ENCODE measurements around the gene POR.

POR gene

DNA sequence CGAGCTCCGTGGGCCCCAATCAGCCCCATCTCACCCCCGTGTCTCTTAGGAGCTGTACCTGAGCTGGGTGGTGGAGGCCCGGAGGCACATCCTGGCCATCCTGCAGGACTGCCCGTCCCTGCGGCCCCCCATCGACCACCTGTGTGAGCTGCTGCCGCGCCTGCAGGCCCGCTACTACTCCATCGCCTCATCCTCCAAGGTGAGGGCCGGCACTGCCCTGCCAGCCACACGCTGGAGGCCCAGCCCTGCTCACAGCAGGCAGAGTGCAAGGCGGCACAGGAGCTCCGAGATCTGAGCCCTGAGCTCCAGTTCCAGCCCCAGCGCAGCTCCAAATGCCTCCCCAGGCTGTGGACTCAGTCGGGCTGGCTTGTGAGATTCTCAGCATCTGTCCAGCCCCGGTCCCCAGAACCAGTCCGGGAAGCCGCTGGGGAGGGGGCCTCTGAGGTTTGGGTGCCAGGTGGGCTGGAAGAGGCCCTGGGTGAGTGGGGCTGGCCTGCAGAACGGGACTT is 70.1 kb downstream of the POR start:
- no peak overlapping the region for H3K4me3 ChIP-seq
- H3K27ac ChIP-seq: no peak overlapping the region

DNA sequence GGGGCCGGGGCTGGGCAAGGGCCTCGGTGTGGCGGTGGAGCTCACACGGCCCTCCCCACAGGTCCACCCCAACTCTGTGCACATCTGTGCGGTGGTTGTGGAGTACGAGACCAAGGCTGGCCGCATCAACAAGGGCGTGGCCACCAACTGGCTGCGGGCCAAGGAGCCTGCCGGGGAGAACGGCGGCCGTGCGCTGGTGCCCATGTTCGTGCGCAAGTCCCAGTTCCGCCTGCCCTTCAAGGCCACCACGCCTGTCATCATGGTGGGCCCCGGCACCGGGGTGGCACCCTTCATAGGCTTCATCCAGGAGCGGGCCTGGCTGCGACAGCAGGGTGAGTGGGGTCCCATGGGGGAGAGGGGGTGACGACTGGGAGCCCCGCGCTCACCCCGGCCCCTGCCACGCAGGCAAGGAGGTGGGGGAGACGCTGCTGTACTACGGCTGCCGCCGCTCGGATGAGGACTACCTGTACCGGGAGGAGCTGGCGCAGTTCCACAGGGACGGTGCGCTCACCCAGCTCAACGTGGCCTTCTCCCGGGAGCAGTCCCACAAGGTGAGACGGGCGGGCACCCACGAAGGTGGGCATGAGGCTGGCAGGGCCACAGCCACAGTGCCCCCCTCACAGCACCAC is 70.7 kb downstream of the POR start:
- Histone ChIP-seq H3K27ac (no peak overlapping the region), H3K4me3 (no peak overlapping the region)

- Histone ChIP-seq H3K4me3 (no peak overlapping the region), H3K27ac (no peak overlapping the region)
Observed at GRCh38 chr7:75986147-75986781, 71.3 kb downstream of the POR start.

DNA sequence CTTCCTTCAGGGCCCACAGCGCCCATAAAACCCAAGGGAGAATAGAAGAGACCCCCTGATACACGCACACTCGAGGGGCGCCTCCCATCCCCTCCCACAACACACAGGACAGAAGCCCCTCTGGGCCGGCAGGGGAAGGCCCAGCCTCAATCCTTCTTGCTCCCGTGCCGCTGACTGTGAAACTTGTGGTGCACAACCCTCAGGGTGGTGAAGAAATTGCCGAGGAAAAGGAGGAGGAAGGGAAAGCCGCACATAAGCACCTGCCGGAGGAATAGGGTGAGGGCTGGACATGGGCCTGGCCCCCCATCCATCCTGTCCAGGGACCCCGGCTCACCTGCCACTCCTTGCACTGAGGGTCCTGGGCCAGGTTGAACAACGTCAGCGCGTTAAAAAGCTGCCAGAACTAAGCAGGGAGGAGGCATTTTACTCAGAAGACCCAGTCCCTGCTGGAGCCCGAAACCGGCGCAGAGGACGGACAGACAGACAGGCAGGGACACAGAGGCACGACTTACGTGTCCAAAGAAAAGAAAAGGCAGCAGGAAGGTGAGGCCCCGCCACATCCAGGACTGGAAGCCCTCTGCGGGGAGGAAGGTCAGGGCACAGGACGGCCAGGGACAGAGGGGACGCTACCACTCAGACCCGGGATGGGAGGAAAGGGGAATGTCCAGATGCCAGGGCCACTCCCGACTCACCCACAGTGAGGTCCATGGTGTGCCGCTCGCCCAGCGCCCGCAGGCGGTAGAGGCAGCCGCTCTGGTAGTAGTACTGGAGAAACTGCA is 72.3 kb downstream of the POR start:
- Histone ChIP-seq H3K27ac (no peak overlapping the region), H3K4me3 (no peak overlapping the region)

DNA sequence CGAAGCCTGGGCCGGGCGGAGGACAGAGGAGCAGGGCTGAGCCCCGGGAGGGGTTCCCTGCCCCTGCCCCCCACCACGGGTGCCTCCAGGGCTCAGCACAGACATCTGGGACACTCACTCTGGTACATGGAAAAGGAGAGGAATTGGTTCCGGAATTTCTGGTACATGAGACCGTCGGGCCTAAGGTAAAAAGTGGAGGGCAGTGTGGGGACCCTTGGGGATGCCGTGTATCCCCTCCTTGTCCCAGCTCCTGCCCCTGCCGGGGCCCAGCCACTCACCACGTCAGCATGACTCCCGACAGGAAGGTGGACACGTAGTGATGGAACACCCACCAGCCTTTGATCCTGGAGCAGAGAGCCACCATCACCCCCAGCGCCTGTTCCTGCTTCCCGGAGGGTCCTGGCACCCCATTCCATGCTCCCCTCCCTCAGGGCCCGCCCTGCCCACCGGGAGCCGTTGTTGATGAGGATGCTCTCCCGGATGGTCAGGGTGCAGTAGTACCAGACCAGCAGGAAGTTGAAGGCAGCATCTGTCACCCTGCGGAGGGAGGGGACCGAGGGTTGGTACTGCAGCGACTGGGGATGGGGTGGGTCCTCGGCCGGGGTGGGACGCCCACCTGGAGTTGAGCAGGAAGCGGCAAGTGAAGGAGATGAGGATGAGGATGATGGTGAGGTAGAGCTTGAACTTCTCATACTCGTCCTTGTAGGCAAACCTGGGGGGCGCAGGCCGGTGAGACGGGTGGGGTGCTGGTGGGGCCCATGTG is 73.0 kb downstream of the POR start:
- Histone ChIP-seq H3K4me3 (no peak overlapping the region), H3K27ac (no peak overlapping the region)

DNA sequence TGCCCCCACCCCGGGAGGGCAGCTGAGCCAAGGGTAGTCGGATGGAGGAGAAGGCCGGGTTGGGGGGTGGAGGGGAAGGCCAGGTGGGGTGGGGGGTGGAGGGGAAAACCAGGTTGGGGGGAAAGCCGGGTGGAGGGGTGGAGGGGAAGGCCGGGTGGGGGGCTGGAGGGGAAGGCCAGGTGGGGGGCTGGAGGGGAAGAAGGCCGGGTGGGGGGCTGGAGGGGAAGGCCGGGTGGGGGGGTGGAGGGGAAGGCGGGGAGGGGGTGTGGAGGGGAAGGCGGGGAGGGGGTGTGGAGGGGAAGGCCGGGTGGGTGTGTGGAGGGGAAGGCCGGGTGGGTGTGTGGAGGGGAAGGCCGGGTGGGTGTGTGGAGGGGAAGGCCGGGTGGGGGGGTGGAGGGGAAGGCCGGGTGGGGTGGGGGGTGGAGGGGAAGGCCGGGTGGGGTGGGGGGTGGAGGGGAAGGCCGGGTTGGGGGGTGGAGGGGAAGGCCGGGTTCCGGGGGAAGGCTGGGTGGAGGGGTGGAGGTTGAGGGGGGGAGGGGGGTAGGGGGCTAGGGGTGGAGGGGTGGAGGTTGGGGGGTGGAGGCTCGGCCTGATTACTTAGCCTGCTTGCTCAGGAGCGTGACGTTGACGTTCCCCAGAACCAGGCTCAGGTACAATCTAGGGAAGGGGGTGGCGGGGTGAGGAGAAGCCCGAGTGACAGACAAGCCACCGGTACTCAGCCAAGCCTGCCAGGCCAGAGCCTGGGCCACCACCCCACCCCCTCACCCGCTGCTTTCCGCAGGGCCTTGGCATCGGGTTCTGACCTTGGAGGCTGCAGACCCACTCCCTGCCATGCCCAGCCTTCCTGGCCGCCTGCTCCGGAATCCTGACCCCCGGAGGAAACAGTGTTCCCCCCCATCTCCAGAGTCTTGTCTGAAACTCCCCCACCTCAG is 73.9 kb downstream of the POR start:
- H3K4me3 ChIP-seq: no peak overlapping the region
- H3K27ac ChIP-seq: peak overlapping the region in 4 of 21 experiments; percentile 15 to 54 (median 48)

DNA sequence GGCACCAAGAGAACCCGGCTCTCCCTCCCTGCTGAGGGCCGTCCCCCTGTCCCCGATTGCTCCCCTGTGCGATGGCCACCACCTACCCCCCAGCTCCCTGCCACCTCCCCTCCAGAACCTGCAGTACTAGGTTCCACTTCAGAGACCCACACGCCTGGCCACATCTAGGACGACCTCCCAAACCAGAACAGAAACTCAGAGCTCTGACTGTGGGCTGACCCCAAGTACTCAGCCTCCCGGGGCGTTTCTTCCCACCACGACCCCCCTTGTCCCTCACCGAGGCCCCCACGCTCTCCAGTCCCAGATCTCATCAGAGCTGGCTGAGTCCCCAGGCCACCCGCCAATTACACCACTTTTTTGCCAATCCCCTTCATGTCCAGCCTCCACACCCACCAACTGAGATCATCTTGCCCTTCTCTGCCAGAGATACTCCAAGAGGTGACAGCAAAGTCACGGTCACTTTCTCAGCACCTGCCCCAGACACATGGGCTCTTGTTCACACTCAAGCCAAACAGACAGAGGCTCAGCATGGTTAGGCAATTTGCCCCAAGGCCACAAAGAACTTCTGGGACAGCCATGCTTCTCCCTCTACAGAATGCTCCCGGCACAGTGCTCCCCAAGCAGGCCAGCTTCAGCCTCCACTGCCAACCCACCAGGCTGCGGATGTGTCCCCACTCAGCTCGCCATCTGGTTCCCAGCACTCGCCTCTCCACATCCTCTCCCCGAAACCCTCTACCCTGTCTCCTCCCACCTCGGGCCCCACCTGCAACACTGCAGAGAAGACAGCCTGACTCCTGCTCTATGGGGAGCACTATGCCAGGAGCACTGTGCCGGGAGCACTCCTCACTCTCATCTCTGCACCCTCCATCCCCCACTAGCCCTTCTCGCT is 74.8 kb downstream of the POR start:
- Histone ChIP-seq H3K4me3 (no peak overlapping the region), H3K27ac (peak overlapping the region in 5 of 21 experiments; percentile 15 to 54 (median 42))

DNA sequence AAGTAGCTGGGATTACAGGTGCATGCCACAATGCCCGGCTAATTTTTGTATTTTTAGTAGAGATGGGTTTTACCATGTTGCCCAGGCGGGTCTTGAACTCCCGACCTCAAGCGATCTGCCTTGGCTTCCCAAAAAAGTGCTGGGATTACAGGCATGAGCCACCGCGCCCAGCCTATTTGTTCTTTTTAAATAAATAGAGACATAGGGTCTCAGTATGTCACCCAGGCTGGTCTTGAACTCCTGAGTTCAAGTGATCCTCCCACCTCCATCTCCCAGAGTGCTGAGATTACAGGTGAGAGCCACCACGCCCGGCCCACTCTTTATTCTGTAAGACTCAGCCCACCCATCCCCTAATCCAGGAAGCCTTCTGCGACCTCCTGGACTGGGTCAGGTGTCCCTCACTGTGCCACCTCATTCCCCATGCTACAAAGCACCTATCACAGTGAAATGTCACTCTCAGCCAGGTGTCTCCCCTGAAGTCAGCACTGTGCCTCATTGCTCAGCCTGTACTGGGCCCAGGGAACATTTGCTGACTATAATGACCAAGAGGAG is 76.7 kb downstream of the POR start:
- H3K4me3 ChIP-seq: no peak overlapping the region
- H3K27ac ChIP-seq: peak overlapping the region in 3 of 21 experiments; percentile 5 to 43 (median 35)

DNA sequence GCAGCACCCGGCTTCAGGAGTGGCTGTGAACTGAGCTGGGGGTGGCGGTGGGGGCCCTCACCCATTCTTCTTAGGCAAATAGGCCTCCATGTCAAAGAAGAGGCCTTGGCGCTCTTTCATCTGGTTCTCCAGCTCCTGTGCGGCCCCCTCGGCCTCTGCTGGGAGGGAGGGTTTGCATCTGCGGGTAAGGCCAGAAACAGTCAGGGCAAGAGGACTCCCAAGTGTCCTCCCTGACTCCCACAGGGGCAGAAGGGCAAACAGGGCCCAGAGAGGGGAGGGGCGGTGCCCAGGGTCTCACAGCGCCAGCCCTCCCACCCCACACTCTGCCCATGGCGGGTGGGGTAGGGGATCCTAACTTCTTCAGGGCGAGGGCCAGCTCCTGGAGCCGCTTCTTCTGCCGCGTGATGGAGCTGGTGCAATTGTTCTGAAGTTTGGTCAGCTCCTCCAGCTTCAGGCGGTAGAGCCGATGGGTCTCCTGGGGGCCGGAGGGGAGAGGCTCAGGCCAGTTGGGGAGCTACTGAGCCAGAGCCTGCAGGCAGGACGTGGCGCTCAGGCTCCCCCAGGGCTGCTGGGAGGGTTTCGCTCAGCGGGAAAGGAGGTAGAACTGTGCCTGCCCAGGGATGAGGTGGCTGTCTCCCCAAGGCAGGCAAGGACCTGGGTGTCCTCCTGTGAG is 77.3 kb downstream of the POR start:
- H3K27ac ChIP-seq: peak overlapping the region in 4 of 21 experiments; percentile 5 to 92 (median 39)
- H3K4me3 ChIP-seq: no peak overlapping the region

- H3K27ac ChIP-seq: peak overlapping the region; percentile 31 to 94 (median 86)
- H3K4me3 ChIP-seq: peak overlapping the region; percentile 71 to 98 (median 96)
Observed at GRCh38 chr7:75993689-75994387, 78.9 kb downstream of the POR start.

- Histone ChIP-seq H3K4me3 (peak within 1 kb of the TSS; percentile 71 to 98 (median 96)), H3K27ac (peak within 1 kb of the TSS; percentile 31 to 94 (median 86))
Observed at GRCh38 chr7:75994388-75995051, 79.6 kb downstream of the POR start, which contains the start of gene TMEM120A. Gene TMEM120A, minus strand, starts transcription at chr7:75994595. Its CDS starts 25 bp downstream, at chr7:75994570.

GRCh38 chr7:75995052-75995471 is 80.1 kb downstream of the POR start:
- peak overlapping the region in 18 of 21 experiments; percentile 21 to 94 (median 83) for H3K27ac ChIP-seq
- peak overlapping the region; percentile 71 to 98 (median 96) for H3K4me3 ChIP-seq

GRCh38 chr7:75995996-75996395 is 81.0 kb downstream of the POR start:
- H3K4me3 ChIP-seq: no peak overlapping the region
- no peak overlapping the region for H3K27ac ChIP-seq

DNA sequence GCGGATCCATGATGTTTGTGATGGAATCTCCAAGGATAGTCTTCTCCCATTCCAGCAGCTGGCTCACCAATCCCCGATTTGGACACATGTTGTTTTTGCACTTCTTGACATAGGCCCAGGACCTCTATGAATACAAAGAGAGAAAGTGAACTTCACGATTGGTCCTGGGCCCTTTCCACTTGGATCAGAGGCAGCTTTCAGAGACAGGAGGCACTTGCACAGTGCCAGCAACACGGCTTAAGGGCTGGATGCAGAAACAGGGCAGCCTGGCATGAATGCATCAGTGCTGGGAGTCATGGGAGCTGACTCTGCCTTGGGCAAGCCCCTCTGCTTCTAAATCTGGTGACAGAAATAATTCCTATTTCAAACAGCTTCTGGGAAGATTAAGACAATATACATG is 81.5 kb downstream of the POR start:
- H3K27ac ChIP-seq: no peak overlapping the region
- H3K4me3 ChIP-seq: no peak overlapping the region

DNA sequence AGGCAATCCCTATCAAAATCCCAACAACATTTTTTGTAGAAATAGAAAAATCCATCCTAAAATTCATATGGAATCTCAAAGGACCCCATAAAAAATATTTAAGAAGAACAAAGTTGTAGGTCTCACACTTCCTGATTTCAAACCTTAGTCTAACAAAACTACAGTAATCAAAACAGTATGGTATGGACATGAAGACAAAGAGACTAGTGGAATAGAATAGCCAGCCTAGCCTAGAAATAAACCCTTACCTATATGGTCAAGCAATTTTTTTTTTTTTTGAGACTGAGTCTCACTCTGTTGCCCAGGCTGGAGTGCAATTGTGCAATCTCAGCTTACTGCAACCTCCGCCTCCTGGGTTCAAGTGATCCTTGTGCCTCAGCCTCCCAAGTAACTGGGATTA is 83.1 kb downstream of the POR start:
- H3K27ac ChIP-seq: no peak overlapping the region
- no peak overlapping the region for H3K4me3 ChIP-seq

GRCh38 chr7:76000566-76000965 is 85.6 kb downstream of the POR start:
- Histone ChIP-seq H3K27ac (no peak overlapping the region), H3K4me3 (no peak overlapping the region)

Data from skin epidermis (tissue), 12 donors.